ENCODE results near the gene COPRS. TPM values are rescaled to one million over a fixed set of nuclear protein-coding genes. Genes with fewer than 3 reads are reported as not detected.

Gene COPRS
- total RNA-seq, 1 experiment from 2014 or later = 46.8 TPM

DNA sequence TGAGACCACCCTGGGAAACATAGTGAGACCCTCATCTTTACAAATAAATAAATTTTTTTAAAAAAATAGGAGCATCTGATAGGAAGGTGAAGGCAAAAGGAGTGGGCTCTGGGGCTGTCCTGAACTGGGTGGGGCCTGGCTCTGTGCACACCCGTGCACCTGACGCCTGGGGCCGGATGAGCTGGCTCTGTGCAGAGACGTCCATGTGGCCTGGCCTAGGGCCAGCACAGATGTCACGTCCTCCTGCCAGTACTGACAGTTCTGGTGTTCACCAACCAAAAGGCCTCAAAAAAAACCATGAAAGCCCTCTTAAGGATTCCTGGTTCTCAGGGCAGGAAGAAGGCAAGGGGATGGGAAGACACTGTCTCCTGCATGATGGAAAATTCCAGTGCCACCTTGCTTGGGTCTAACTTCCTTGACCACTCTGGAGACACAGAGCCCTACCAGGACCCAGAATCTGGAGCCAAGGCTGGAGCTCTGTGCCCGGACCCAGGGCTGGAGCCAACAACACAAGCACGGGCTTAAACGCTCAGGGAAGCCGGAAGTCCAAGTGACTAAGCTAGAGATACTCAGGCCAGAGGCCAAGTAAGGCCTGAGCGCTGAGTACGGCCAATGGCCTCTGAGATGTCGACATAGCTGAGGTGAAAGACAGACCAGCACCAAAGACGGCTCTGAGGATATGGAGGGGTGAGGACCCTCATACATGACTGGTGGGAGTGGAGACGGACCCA lies 32.9 kb downstream of the COPRS start:
- H3K4me1 Mint-ChIP-seq (ENCODE audit: insufficient read depth, unreplicated experiment) = peaks cover 17% of the 10 kb centered on the region
- no peaks in the 10 kb centered on the region for H3K9me3 Mint-ChIP-seq (ENCODE audit: unreplicated experiment)
- POLR2A ChIA-PET = interaction anchor here (0.5 to 2.1 kb wide), 5 partner anchors 242 to 339 kb away, joined by 3 to 4 read pairs (median 3); no protein-coding TSS in a partner anchor
- no peak overlapping the region for H3K4me3 Mint-ChIP-seq (ENCODE audit: unreplicated experiment)
- peak overlapping the region; percentile 86 for H3K27ac Mint-ChIP-seq (ENCODE audit: low read depth, unreplicated experiment)
- intact Hi-C loops (cut with micrococcal nuclease) = loop anchor here (5.0 kb wide), 1 partner anchor 269 kb away; no protein-coding TSS in a partner anchor
- TF ChIP-seq, protein P1, sequence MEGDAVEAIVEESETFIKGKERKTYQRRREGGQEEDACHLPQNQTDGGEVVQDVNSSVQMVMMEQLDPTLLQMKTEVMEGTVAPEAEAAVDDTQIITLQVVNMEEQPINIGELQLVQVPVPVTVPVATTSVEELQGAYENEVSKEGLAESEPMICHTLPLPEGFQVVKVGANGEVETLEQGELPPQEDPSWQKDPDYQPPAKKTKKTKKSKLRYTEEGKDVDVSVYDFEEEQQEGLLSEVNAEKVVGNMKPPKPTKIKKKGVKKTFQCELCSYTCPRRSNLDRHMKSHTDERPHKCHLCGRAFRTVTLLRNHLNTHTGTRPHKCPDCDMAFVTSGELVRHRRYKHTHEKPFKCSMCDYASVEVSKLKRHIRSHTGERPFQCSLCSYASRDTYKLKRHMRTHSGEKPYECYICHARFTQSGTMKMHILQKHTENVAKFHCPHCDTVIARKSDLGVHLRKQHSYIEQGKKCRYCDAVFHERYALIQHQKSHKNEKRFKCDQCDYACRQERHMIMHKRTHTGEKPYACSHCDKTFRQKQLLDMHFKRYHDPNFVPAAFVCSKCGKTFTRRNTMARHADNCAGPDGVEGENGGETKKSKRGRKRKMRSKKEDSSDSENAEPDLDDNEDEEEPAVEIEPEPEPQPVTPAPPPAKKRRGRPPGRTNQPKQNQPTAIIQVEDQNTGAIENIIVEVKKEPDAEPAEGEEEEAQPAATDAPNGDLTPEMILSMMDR (IDR thresholded peaks at IDR 0.05; ENCODE audit: unreplicated experiment) = no peak
- no TSS peak for BruUV-seq (replicated peaks)
- peak; percentile 85 for DNase-seq (ENCODE audit: unreplicated experiment)
- CTCF ChIA-PET = interaction anchor here (1.1 to 2.8 kb wide), 3 partner anchors 16 to 327 kb away, joined by 3 to 17 read pairs (median 4); no protein-coding TSS in a partner anchor
- no peaks in the 10 kb centered on the region for H3K36me3 Mint-ChIP-seq (ENCODE audit: insufficient read depth, unreplicated experiment)
- no peaks in the 10 kb centered on the region for H3K27me3 Mint-ChIP-seq (ENCODE audit: insufficient read depth, unreplicated experiment)

DNA sequence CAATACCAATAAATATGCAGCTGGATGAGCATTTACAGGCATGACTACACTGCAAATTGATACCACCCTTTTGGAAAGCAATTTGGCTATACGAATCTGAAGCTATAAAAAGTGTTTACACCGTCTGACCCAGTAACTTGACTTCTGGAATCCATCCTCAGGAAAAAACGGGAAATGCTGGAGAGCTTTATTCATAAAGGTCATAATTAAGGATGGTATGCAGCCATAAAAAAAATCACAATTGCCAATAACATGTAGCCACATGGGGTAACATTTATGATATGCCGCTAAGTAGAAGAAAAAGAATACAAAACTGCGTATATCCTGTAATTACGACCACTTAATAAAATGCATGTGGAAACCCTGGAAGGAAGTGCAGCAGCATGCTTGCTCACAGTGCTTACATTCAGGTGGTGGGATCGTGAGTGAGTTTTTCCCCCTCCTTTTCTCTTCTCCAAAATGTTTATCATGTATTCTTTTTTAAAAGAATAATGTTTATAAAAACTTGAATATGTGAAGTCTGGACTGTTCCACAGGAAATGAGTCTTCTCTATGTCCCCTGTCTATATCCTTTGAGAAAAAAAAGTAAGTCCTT lies 34.2 kb downstream of the COPRS start:
- peaks cover 17% of the 10 kb centered on the region for H3K4me1 Mint-ChIP-seq (ENCODE audit: insufficient read depth, unreplicated experiment)
- no TSS peak for BruUV-seq (replicated peaks)
- ChIA-PET POLR2A (interaction anchor here (1.1 to 2.1 kb wide), 3 partner anchors 36 to 275 kb away, joined by 3 to 5 read pairs (median 4); no protein-coding TSS in a partner anchor), CTCF (interaction anchor here (0.6 to 1.1 kb wide), 3 partner anchors 9 to 43 kb away, joined by 3 read pairs; no protein-coding TSS in a partner anchor)
- no peak for DNase-seq (ENCODE audit: unreplicated experiment)
- no peaks in the 10 kb centered on the region for H3K27me3 Mint-ChIP-seq (ENCODE audit: insufficient read depth, unreplicated experiment)
- peaks cover 4% of the 10 kb centered on the region for H3K9me3 Mint-ChIP-seq (ENCODE audit: unreplicated experiment)
- no peaks in the 10 kb centered on the region for H3K36me3 Mint-ChIP-seq (ENCODE audit: insufficient read depth, unreplicated experiment)
- TF ChIP-seq, protein P1 (IDR thresholded peaks at IDR 0.05; ENCODE audit: unreplicated experiment) = no peak
- no peak overlapping the region for H3K4me3 Mint-ChIP-seq (ENCODE audit: unreplicated experiment)
- H3K27ac Mint-ChIP-seq (ENCODE audit: low read depth, unreplicated experiment) = no peak overlapping the region
- intact Hi-C loops (cut with micrococcal nuclease) = loop anchor here (5.0 kb wide), 1 partner anchor 268 kb away; no protein-coding TSS in a partner anchor

DNA sequence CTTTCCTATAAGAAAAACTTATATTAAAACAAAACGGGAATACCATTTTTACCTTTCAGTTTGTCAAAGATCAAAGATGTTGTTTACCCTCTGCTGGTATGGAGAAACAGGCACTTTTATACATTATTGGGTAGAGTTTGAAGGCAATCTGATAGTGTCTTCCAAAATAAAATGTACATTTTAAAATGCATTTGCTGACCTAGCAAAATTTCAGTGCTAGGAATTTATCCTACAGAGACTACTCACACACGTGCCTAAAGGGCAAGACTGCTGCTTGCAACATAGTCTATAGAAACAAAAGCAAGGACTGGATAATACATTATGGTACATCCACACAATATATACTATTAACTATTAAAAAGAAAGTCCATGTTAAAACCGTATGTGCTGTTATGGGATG lies 36.0 kb downstream of the COPRS start:
- TF ChIP-seq, protein P1 (IDR thresholded peaks at IDR 0.05; ENCODE audit: unreplicated experiment) = no peak
- H3K4me3 Mint-ChIP-seq (ENCODE audit: unreplicated experiment) = no peak overlapping the region
- H3K36me3 Mint-ChIP-seq (ENCODE audit: insufficient read depth, unreplicated experiment) = no peaks in the 10 kb centered on the region
- H3K27me3 Mint-ChIP-seq (ENCODE audit: insufficient read depth, unreplicated experiment) = no peaks in the 10 kb centered on the region
- DNase-seq (ENCODE audit: unreplicated experiment) = no peak
- H3K9me3 Mint-ChIP-seq (ENCODE audit: unreplicated experiment) = peaks cover 7% of the 10 kb centered on the region
- H3K4me1 Mint-ChIP-seq (ENCODE audit: insufficient read depth, unreplicated experiment) = peaks cover 17% of the 10 kb centered on the region
- no peak overlapping the region for H3K27ac Mint-ChIP-seq (ENCODE audit: low read depth, unreplicated experiment)
- intact Hi-C loops (cut with micrococcal nuclease) = no loop called here
- ChIA-PET CTCF (no interaction called here), POLR2A (interaction anchor here (0.7 to 1.0 kb wide), 2 partner anchors 35 to 78 kb away, joined by 3 to 4 read pairs; partner anchors contain the start of gene UTP6)
- BruUV-seq (replicated peaks) = no TSS peak

Data from MCF 10A (cell line).